Stimulated activated naive B cell treated with anti-CD40 and anti-IgM and Interleukin-4, amounts not matched to agents 10 μg/mL and 1 μg/mL and 100 μg/mL, for 72 hours (primary cell): ENCODE measurements around the gene ARHGAP11A.
A peak's percentile ranks its signal among the peaks of the same experiment; 100 is the strongest.
"Not testable (repeated sequence)": the region's sequence is repeated elsewhere in the genome, so short reads cannot be mapped to it uniquely, and the experiment has no call there.

Experiments used
- ATAC-seq, 2 donors: fragments of 150-1000 bp; cut with Tn5 transposase; replicated peaks; 2 replicates each; pipeline ENCODE4 v1.10.0; 2021; ENCODE audit warnings: moderate library complexity in 1 of 2
- DNase-seq: peaks from one replicate; pipeline ENCODE4 v3.0.0; 2021
- H3K27ac Mint-ChIP-seq: one replicate; pipeline ENCODE4 v1.8.0; 2022; ENCODE audit warnings: mild to moderate bottlenecking, mixed read lengths
- H3K27me3 Mint-ChIP-seq, 2 donors: one replicate each; pipeline ENCODE4 v1.8.0; 2022; ENCODE audit warnings: mixed read lengths in 2 of 2
- H3K36me3 Mint-ChIP-seq, 2 donors: one replicate each; pipeline ENCODE4 v1.8.0; 2022; ENCODE audit warnings: mixed read lengths in 2 of 2, mild to moderate bottlenecking in 1 of 2
- H3K4me1 Mint-ChIP-seq, 2 donors: one replicate each; pipeline ENCODE4 v1.8.0; 2022; ENCODE audit warnings: mixed read lengths in 2 of 2, mild to moderate bottlenecking in 1 of 2
- H3K4me3 Mint-ChIP-seq, 2 donors: one replicate each; pipeline ENCODE4 v1.8.0; 2022; ENCODE audit warnings: mild to moderate bottlenecking in 2 of 2, mixed read lengths in 2 of 2, moderate library complexity in 1 of 2
- H3K9me3 Mint-ChIP-seq, 2 donors: one replicate each; pipeline ENCODE4 v1.8.0; 2022; ENCODE audit warnings: mixed read lengths in 2 of 2, mild to moderate bottlenecking in 1 of 2

ARHGAP11A gene, protein sequence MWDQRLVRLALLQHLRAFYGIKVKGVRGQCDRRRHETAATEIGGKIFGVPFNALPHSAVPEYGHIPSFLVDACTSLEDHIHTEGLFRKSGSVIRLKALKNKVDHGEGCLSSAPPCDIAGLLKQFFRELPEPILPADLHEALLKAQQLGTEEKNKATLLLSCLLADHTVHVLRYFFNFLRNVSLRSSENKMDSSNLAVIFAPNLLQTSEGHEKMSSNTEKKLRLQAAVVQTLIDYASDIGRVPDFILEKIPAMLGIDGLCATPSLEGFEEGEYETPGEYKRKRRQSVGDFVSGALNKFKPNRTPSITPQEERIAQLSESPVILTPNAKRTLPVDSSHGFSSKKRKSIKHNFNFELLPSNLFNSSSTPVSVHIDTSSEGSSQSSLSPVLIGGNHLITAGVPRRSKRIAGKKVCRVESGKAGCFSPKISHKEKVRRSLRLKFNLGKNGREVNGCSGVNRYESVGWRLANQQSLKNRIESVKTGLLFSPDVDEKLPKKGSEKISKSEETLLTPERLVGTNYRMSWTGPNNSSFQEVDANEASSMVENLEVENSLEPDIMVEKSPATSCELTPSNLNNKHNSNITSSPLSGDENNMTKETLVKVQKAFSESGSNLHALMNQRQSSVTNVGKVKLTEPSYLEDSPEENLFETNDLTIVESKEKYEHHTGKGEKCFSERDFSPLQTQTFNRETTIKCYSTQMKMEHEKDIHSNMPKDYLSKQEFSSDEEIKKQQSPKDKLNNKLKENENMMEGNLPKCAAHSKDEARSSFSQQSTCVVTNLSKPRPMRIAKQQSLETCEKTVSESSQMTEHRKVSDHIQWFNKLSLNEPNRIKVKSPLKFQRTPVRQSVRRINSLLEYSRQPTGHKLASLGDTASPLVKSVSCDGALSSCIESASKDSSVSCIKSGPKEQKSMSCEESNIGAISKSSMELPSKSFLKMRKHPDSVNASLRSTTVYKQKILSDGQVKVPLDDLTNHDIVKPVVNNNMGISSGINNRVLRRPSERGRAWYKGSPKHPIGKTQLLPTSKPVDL

GRCh38 chr15:32615051-32615870 is at the start of gene ARHGAP11A:
TSS of gene ARHGAP11A (plus strand) at chr15:32615504. CDS start at chr15:32616212, 708 bp downstream.
- H3K9me3 Mint-ChIP-seq, H3K27me3 Mint-ChIP-seq, H3K36me3 Mint-ChIP-seq: not testable (repeated sequence)
- peak within 1 kb of the TSS; percentile 93 to 94 for H3K4me3 Mint-ChIP-seq
- DNase-seq (peak; percentile 80), ATAC-seq (peak; percentile 86 to 88)
- peaks cover 3 to 25% of the 10 kb centered on the region in 2 donors for H3K4me1 Mint-ChIP-seq
- peak within 1 kb of the TSS; percentile 89 for H3K27ac Mint-ChIP-seq

DNA sequence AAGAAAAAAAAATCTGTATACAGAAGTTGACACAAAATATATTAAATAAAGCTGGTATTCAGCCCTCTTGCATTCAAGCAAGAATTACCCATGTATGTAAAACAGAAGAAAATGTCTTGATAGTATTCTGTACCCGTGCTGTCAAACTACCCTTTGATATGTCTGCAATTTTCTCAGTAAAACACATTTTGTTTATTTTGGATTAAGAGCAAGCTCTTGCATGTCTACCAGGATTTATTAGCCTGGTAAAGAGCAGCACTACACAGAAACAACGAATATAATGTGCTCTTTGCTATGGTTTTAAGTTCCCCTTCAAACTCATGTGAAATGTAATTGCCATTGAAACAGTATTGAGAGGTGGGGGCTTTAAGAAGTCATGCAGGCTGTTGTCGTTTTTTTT is 46.3 kb upstream of the ARHGAP11A start:
- H3K36me3 Mint-ChIP-seq, H3K27me3 Mint-ChIP-seq, H3K9me3 Mint-ChIP-seq, H3K4me1 Mint-ChIP-seq, ATAC-seq, H3K4me3 Mint-ChIP-seq, H3K27ac Mint-ChIP-seq, DNase-seq: not testable (repeated sequence)

- DNase-seq, H3K4me3 Mint-ChIP-seq, ATAC-seq, H3K27me3 Mint-ChIP-seq, H3K4me1 Mint-ChIP-seq, H3K27ac Mint-ChIP-seq, H3K36me3 Mint-ChIP-seq, H3K9me3 Mint-ChIP-seq: not testable (repeated sequence)
Measured at GRCh38 chr15:32578482-32578881, 36.8 kb upstream of the ARHGAP11A start.

GRCh38 chr15:32585844-32586243 is 29.5 kb upstream of the ARHGAP11A start:
- DNase-seq, H3K9me3 Mint-ChIP-seq, H3K27me3 Mint-ChIP-seq, H3K4me1 Mint-ChIP-seq, H3K4me3 Mint-ChIP-seq, H3K36me3 Mint-ChIP-seq, ATAC-seq, H3K27ac Mint-ChIP-seq: not testable (repeated sequence)

- not testable (repeated sequence) for H3K4me1 Mint-ChIP-seq, H3K4me3 Mint-ChIP-seq, H3K27ac Mint-ChIP-seq, H3K27me3 Mint-ChIP-seq, H3K9me3 Mint-ChIP-seq, ATAC-seq, DNase-seq, H3K36me3 Mint-ChIP-seq
Measured at GRCh38 chr15:32593151-32593550, 22.2 kb upstream of the ARHGAP11A start, which contains the start of gene GOLGA8N. TSS of gene GOLGA8N (plus strand) at chr15:32593456.

DNA sequence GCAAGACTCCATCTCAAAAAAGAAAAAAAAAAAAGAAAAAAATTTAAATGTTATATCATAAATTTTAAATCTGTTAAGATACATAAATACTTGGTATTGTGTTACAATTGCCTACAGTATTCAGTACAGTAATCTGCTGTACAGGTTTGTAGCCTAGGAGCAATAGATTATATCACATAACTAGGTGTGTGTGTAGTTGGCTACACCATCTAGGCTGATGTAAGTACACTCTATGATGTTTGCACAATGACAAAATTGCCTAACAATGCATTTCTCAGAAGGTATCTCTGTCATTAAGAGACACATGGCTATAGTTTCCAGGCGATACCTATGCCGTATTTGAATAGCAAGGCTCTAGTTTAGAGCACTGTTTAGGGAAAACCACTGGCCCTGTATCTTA is 5.8 kb upstream of the ARHGAP11A start:
- not testable (repeated sequence) for DNase-seq, H3K27me3 Mint-ChIP-seq, H3K9me3 Mint-ChIP-seq, H3K4me3 Mint-ChIP-seq, H3K36me3 Mint-ChIP-seq, H3K27ac Mint-ChIP-seq, ATAC-seq
- H3K4me1 Mint-ChIP-seq: peaks cover 0 to 11% of the 10 kb centered on the region in 2 donors

DNA sequence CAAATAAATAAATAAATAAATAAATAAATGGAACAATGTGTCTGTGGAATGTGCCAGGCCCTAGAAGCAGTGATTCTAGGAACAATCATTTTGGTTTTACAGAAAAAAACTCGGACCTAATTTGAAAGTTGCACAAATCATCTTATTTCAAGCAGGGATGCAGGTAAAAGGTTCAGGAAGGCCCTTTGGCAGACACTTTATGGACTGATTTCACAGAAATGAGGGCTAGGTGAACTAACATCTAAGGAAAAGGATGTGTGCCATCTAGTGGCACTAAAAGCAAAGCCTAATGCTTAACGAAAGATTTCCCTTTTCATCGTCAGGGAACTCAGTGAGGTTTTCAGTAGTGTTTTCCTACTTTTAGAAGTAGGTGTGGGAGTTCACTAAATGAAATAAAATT is 4.6 kb upstream of the ARHGAP11A start:
- DNase-seq, H3K36me3 Mint-ChIP-seq, H3K4me3 Mint-ChIP-seq, H3K27me3 Mint-ChIP-seq, H3K9me3 Mint-ChIP-seq, ATAC-seq, H3K27ac Mint-ChIP-seq: not testable (repeated sequence)
- peaks cover under 1 to 14% of the 10 kb centered on the region in 2 donors for H3K4me1 Mint-ChIP-seq

DNA sequence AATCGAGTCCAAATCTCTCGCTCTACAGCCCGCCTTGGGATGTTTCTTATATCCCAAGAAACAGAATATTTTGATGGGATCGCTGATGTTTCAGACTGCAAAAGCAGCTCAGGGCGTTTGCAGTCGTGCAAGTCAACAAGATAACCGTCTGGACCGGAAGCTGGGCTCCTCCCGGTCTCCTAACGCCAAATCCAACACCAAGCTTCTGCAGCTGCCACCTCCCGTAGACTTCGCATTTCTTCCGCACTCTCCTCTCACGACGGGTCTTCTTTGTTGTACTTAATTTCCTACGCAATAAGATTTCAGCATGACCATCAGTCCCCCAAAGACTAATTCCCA is 623 bp upstream of the ARHGAP11A start:
- not testable (repeated sequence) for DNase-seq

DNA sequence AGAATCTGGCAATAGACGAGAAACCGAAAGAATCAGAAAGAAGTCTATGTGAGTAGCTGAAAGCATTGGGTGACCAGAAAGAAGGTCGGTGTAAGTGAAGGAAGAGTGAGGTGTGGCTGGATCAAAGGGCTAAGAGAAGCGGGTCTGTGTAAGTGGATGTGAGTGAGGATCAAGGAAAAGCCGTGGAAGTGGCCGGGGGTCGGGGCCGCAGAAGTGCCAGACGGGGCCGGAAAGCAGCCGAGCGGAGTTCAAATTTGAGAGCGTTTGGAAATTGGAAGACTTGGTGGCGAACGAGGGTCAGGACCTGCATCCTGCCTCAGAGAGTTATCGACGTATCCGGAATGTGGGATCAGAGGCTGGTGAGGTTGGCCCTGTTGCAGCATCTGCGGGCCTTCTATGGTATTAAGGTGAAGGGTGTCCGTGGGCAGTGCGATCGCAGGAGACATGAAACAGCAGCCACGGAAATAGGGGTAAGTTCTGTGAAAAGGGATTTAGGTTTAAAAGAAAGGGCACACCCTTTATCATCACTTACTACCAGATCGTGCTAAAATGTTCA is 645 bp downstream of the ARHGAP11A start:
- Mint-ChIP-seq H3K4me3 (peak overlapping the region; percentile 93 to 94), H3K4me1 (peaks cover 3 to 25% of the 10 kb centered on the region in 2 donors), H3K27ac (peak overlapping the region; percentile 89)
- H3K27me3 Mint-ChIP-seq, H3K36me3 Mint-ChIP-seq, H3K9me3 Mint-ChIP-seq, DNase-seq: not testable (repeated sequence)
- peak; percentile 8 to 18 for ATAC-seq

More for the DNA sequence above, 623 bp upstream of the ARHGAP11A start:
- not testable (repeated sequence) for H3K27me3 Mint-ChIP-seq, H3K36me3 Mint-ChIP-seq, H3K9me3 Mint-ChIP-seq
- H3K4me1 Mint-ChIP-seq: peaks cover 3 to 25% of the 10 kb centered on the region in 2 donors
- ATAC-seq: peak; percentile 33 to 37
- H3K4me3 Mint-ChIP-seq: peak overlapping the region; percentile 93 to 94
- peak overlapping the region; percentile 89 for H3K27ac Mint-ChIP-seq

DNA sequence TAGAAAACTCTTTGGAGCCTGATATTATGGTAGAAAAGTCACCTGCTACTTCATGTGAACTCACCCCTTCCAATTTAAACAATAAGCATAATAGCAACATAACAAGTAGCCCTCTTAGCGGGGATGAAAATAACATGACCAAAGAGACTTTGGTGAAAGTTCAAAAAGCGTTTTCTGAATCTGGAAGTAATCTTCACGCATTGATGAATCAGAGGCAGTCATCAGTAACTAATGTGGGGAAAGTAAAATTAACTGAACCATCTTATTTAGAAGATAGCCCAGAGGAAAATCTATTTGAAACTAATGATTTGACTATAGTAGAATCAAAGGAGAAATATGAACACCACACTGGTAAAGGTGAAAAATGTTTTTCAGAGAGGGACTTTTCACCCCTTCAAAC is 21.1 kb downstream of the ARHGAP11A start:
- Mint-ChIP-seq H3K27ac (peak overlapping the region; percentile 11), H3K4me3 (no peak overlapping the region), H3K27me3 (peaks cover 3 to 4% of the 10 kb centered on the region in 2 donors), H3K4me1 (peaks cover 11 to 20% of the 10 kb centered on the region in 2 donors), H3K9me3 (no peaks in the 10 kb centered on the region), H3K36me3 (peaks cover 10 to 19% of the 10 kb centered on the region in 2 donors)
- DNase-seq (no peak), ATAC-seq (peak in 1 of 2 donors; percentile 43)

DNA sequence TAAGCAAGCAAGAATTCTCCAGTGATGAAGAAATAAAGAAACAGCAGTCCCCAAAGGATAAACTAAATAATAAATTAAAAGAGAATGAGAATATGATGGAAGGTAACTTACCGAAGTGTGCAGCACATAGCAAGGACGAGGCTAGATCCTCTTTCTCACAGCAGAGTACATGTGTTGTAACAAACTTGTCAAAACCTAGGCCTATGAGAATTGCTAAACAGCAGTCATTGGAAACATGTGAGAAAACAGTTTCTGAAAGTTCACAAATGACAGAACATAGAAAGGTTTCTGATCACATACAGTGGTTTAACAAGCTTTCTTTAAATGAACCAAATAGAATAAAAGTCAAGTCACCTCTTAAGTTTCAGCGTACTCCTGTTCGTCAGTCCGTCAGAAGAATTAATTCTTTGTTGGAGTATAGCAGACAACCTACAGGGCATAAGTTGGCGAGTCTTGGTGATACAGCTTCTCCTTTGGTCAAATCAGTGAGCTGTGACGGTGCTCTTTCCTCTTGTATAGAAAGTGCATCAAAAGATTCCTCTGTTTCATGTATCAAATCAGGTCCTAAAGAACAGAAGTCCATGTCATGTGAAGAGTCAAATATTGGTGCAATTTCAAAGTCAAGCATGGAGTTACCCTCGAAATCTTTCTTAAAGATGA is 21.7 kb downstream of the ARHGAP11A start:
- peaks cover 13 to 24% of the 10 kb centered on the region in 2 donors for H3K4me1 Mint-ChIP-seq
- H3K36me3 Mint-ChIP-seq: peaks cover 10 to 23% of the 10 kb centered on the region in 2 donors
- peak; percentile 63 to 67 for ATAC-seq
- no peak overlapping the region for H3K27ac Mint-ChIP-seq
- DNase-seq: no peak
- peaks cover 9 to 11% of the 10 kb centered on the region in 2 donors for H3K27me3 Mint-ChIP-seq
- no peaks in the 10 kb centered on the region for H3K9me3 Mint-ChIP-seq
- no peak overlapping the region for H3K4me3 Mint-ChIP-seq

- ATAC-seq (no peak), DNase-seq (no peak)
- H3K4me3 Mint-ChIP-seq: no peak overlapping the region
- peaks cover 13 to 24% of the 10 kb centered on the region in 2 donors for H3K4me1 Mint-ChIP-seq
- H3K9me3 Mint-ChIP-seq: no peaks in the 10 kb centered on the region
- peaks cover 9 to 11% of the 10 kb centered on the region in 2 donors for H3K27me3 Mint-ChIP-seq
- H3K36me3 Mint-ChIP-seq: peaks cover 10 to 23% of the 10 kb centered on the region in 2 donors
- no peak overlapping the region for H3K27ac Mint-ChIP-seq
Measured at GRCh38 chr15:32637704-32638103, 22.4 kb downstream of the ARHGAP11A start.

GRCh38 chr15:32641517-32642059 is 26.3 kb downstream of the ARHGAP11A start, which contains the start of gene SCG5:
TSS of gene SCG5 (plus strand) at chr15:32641710. CDS start at chr15:32643593, 1,883 bp downstream.
- no peak for DNase-seq
- Mint-ChIP-seq H3K27me3 (peaks cover 11 to 13% of the 10 kb centered on the region in 2 donors), H3K4me3 (peak within 1 kb of the TSS in 1 of 2 donors; percentile 19), H3K4me1 (peaks cover 7 to 19% of the 10 kb centered on the region in 2 donors), H3K36me3 (peaks cover 4 to 9% of the 10 kb centered on the region in 2 donors), H3K9me3 (no peaks in the 10 kb centered on the region), H3K27ac (peak within 1 kb of the TSS; percentile 26)
- ATAC-seq: no peak
